H1 (cell line): Measurements from ENCODE around the gene WDR74. TPM values are rescaled to one million over a fixed set of nuclear protein-coding genes. Genes with fewer than 3 reads are reported as not detected.

Experiments
- ASH2L ChIP-seq: fragments of 200-600, 300-600 bp; sonication (generic); IDR thresholded peaks from one replicate; pipeline ENCODE4 v1.7.1; 2017; ENCODE audit warnings: low read length
- BCL11A ChIP-seq, 2 experiments: IDR thresholded peaks; one replicate each; pipeline ENCODE4 v1.6.1; 2011; ENCODE audit warnings: low read depth in 2 of 2, low read length in 2 of 2, mild to moderate bottlenecking in 2 of 2
- BRCA1 ChIP-seq: IDR thresholded peaks from 2 replicates; pipeline ENCODE4 v1.6.1; 2012; ENCODE audit warnings: low read depth, low read length, improper control_type of control experiment
- CBX5 ChIP-seq: fragments of 300-800, 300-1000 bp; sonication (generic); IDR thresholded peaks from 2 replicates; pipeline ENCODE4 v1.7.1; 2016; ENCODE audit warnings: antibody characterized with exemption, low read length, low read depth
- GABPA ChIP-seq: IDR thresholded peaks from 2 replicates; pipeline ENCODE4 v1.6.1; 2011; ENCODE audit warnings: mild to moderate bottlenecking, low read length, moderate library complexity, borderline replicate concordance; ENCODE audit not compliant: insufficient read depth
- GTF2F1 ChIP-seq: IDR thresholded peaks from 2 replicates; pipeline ENCODE4 v1.6.1; 2012; ENCODE audit warnings: low read depth, low read length, improper control_type of control experiment, borderline replicate concordance
- HDAC2 ChIP-seq, 2 experiments: fragments of 300-600 bp in 1 of 2; sonication (generic) in 1 of 2; IDR thresholded peaks; 2 replicates each; pipeline ENCODE4 v1.6.1; 2011 to 2012; ENCODE audit warnings: low read depth in 2 of 2, low read length in 2 of 2, mild to moderate bottlenecking in 2 of 2, moderate library complexity in 2 of 2, borderline replicate concordance in 1 of 2, inconsistent platforms in 1 of 2
- HDAC6 ChIP-seq: IDR thresholded peaks from one replicate; pipeline ENCODE4 v1.7.1; 2012; ENCODE audit warnings: low read depth, mild to moderate bottlenecking, inconsistent platforms, low read length, moderate library complexity
- JUN ChIP-seq: IDR thresholded peaks from 2 replicates; pipeline ENCODE4 v1.6.1; 2011; ENCODE audit warnings: low read depth, mild to moderate bottlenecking, improper control_type of control experiment, low read length
- KDM4A ChIP-seq: IDR thresholded peaks from one replicate; pipeline ENCODE4 v1.7.1; 2012; ENCODE audit warnings: low read depth, mild to moderate bottlenecking, moderate library complexity, low read length, inconsistent platforms; ENCODE audit not compliant: severe bottlenecking
- NRF1 ChIP-seq: IDR thresholded peaks from 2 replicates; pipeline ENCODE4 v1.6.1; 2011; ENCODE audit warnings: mild to moderate bottlenecking, low read depth, low read length, improper control_type of control experiment
- RBBP5 ChIP-seq: IDR thresholded peaks from 2 replicates; pipeline ENCODE4 v1.7.1; 2012; ENCODE audit warnings: low read depth, mild to moderate bottlenecking, inconsistent platforms, low read length, moderate library complexity, borderline replicate concordance
- SP2 ChIP-seq: IDR thresholded peaks from 2 replicates; pipeline ENCODE4 v1.6.1; 2012; ENCODE audit warnings: mild to moderate bottlenecking, low read length, inconsistent platforms
- SP4 ChIP-seq: IDR thresholded peaks from 2 replicates; pipeline ENCODE4 v1.6.1; 2012; ENCODE audit warnings: low read length, inconsistent platforms
- TAF1 ChIP-seq: IDR thresholded peaks from 2 replicates; pipeline ENCODE4 v1.6.1; 2011; ENCODE audit warnings: mild to moderate bottlenecking, low read depth, low read length
- TAF7 ChIP-seq: optimal IDR thresholded peaks from 2 replicates; pipeline ENCODE3; 2011; ENCODE audit warnings: low read depth, mild to moderate bottlenecking, inconsistent platforms, low read length, moderate library complexity, borderline replicate concordance
- TBP ChIP-seq: IDR thresholded peaks from 2 replicates; pipeline ENCODE4 v1.6.1; 2011; ENCODE audit warnings: low read depth, low read length, improper control_type of control experiment
- TCF12 ChIP-seq: IDR thresholded peaks from 2 replicates; pipeline ENCODE4 v1.6.1; 2011; ENCODE audit warnings: low read depth, mild to moderate bottlenecking, low read length
- TEAD4 ChIP-seq: IDR thresholded peaks from 2 replicates; pipeline ENCODE4 v1.6.1; 2012; ENCODE audit warnings: low read depth, low read length, inconsistent platforms, mixed read lengths
- polyA plus RNA-seq, 7 experiments: library from polyadenylated mRNA; depleted of rRNA in 3 of 7; stranded (reverse) in 5 of 7; unstranded in 2 of 7; fragments of >200 nt in 5 of 7; fragments of 200-250 nt in 2 of 7; gene quantifications; 1 replicate in 5 of 7; 2 replicates in 1 of 7; 4 replicates in 1 of 7; pipeline versions ENCODE4 v1.2.1 to v1.2.3, GENCODE V29; 2011 to 2013; ENCODE audit warnings: missing spikeins in 2 of 7, mixed read lengths in 2 of 7
- total RNA-seq: library from RNA; stranded (reverse); fragmentation: NEBNext Ultra II Directional; extraction: Animal tissue kit (Norgen Biotek cat#: 25700); gene quantifications from 2 replicates; pipeline ENCODE4 v1.2.1, GENCODE V29; 2021
- TF ChIP-seq, protein P1 (sequence below): IDR thresholded peaks from 2 replicates; pipeline ENCODE4 v1.6.1; 2012; ENCODE audit warnings: inconsistent platforms
- TF ChIP-seq, protein P2 (sequence below), 3 experiments: IDR thresholded peaks; 1 replicate in 2 of 3; 2 replicates in 1 of 3; pipeline versions ENCODE4 v1.5.1 to v1.6.1; 2011; ENCODE audit warnings: low read length in 3 of 3, mild to moderate bottlenecking in 3 of 3, inconsistent platforms in 2 of 3, low read depth in 1 of 3, moderate library complexity in 1 of 3; ENCODE audit not compliant: insufficient read depth in 1 of 3; ENCODE audit errors: control extremely low read depth in 1 of 3

The WDR74 gene
- total and polyA plus RNA-seq, 2 of the 8 experiments (the other 6 are each of a cell fraction or from before 2014, with no cell fraction given), result 93.6 to 97.0 TPM

GRCh38 chr11:62880803-62881578 is 41.6 kb upstream of the WDR74 start, which contains the start of gene SLC3A2 (continued):
- TF ChIP-seq TAF1 (peak; percentile 97), HDAC2 (IDR thresholded peaks at IDR 0.05; ENCODE audit: borderline replicate concordance in 1 of 2, low read depth in 2 of 2, low read length in 2 of 2) (no peak), GTF2F1 (no peak), SP2 (no peak), KDM4A (peak; percentile 36), JUN (no peak), GABPA (peak; percentile 21; the same call in 1 of the 2 replicates), SP4 (peak; percentile 52; the same call in 1 of the 2 replicates), TEAD4 (no peak), BCL11A (IDR thresholded peaks at IDR 0.05; ENCODE audit: low read depth in 2 of 2, low read length in 2 of 2) (no peak), TCF12 (no peak), TBP (peak; percentile 95), CBX5 (no peak), HDAC6 (no peak), RBBP5 (peak; percentile 79), BRCA1 (no peak), ASH2L (no peak), TAF7 (peak; percentile 98), NRF1 (no peak)
- TF ChIP-seq, protein P1, sequence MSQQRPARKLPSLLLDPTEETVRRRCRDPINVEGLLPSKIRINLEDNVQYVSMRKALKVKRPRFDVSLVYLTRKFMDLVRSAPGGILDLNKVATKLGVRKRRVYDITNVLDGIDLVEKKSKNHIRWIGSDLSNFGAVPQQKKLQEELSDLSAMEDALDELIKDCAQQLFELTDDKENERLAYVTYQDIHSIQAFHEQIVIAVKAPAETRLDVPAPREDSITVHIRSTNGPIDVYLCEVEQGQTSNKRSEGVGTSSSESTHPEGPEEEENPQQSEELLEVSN, result no peak; the same call in 1 of the 2 replicates
- TF ChIP-seq, protein P2, sequence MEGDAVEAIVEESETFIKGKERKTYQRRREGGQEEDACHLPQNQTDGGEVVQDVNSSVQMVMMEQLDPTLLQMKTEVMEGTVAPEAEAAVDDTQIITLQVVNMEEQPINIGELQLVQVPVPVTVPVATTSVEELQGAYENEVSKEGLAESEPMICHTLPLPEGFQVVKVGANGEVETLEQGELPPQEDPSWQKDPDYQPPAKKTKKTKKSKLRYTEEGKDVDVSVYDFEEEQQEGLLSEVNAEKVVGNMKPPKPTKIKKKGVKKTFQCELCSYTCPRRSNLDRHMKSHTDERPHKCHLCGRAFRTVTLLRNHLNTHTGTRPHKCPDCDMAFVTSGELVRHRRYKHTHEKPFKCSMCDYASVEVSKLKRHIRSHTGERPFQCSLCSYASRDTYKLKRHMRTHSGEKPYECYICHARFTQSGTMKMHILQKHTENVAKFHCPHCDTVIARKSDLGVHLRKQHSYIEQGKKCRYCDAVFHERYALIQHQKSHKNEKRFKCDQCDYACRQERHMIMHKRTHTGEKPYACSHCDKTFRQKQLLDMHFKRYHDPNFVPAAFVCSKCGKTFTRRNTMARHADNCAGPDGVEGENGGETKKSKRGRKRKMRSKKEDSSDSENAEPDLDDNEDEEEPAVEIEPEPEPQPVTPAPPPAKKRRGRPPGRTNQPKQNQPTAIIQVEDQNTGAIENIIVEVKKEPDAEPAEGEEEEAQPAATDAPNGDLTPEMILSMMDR (IDR thresholded peaks at IDR 0.05; ENCODE audit: control extremely low read depth in 1 of 3, insufficient read depth in 1 of 3, low read depth in 1 of 3, low read length in 3 of 3), result peak; percentile 60 to 82 (median 71)
